Activated CD4-positive, alpha-beta T cell treated with anti-CD3 and anti-CD28 coated beads, Interleukin-2, amount 50 U/mL, for 1 hour (primary cell): Measurements from ENCODE around the gene TCERG1L.
"Not testable (repeated sequence)": the region's sequence is repeated elsewhere in the genome, so short reads cannot be mapped to it uniquely, and the experiment has no call there.

Experiments used
- DNase-seq: peaks from one replicate; pipeline ENCODE4 v3.0.0-alpha.2; 2020

TCERG1L gene

DNA sequence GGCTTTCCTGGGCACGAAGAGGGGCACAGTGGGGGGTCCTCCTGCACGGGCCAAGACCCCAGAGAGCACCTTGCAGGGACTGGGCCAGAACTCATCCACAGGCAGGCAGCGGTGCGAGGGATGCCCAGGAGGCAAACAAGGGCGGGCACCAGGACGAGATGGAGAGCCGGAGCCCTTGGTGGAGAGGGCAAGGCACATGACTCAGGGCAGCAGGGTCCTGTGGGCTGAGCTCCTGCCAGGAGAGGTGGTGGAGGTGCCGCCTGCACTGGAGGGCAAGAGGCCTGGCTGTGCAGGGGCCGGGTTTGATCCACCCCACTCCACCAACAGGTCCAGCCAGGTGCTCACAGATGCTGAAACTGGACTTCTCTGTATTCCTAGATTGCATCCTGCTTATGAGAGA lies 170.9 kb downstream of the TCERG1L start:
- no peak for DNase-seq

DNA sequence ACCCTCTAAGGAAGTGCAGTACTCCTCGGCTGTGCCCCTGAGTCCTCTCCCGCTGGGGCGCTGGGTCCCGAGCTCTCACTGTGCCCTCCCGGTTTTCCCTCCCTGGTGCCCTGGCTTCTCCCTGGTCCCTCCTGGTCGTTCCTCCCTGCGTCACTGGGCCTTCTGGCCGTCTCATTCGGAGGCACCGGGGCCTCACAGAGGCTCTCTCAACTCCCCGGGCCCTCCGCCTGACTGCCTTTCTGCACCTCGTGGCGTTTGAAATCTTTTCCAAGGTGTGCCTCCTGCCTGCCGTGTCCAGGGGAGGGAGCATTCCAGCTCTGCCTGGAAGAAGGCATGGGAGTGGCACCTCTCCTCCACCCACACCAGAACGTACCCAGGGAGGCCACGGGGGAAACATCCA lies 174.3 kb downstream of the TCERG1L start:
- no peak for DNase-seq

DNA sequence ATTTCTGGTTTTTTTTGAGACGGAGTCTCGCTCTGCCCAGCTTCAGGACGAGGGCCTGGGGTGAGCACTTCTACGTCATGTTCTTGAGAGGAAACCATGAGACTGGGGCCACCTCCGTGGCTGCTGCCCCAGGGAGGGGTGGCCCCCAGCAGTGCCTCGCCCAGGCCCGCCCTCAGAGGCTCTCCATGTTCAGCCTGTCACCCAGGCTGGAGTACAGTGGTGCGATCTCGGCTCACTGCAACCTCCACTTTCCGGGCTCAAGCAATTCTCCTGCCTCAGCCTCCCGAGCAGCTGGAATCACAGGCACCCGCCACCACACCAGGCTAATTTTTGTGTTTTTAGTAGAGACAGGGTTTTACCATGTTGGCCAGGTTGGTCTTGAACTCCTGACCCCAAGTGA lies 175.2 kb downstream of the TCERG1L start:
- not testable (repeated sequence) for DNase-seq

DNA sequence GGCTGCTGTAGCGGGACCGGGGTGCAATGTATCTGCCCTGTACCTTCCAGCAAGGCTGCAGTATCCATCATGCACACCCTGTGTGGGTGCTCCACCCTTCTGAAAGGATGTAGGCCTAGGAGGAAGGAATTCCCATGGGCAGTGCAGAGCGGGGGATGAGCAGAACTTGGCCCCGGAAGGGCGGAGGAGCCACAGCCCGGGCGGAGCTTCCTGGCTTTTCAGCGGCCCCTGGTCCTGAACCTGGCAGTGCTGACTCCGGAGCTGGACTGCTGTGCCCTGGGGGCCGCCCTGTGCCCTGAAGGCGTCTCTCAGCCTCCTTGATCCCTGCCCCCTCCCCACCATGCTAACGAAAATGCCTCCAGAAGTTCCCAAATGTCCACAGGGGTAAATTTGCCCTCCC lies 175.8 kb downstream of the TCERG1L start:
- no peak for DNase-seq

DNA sequence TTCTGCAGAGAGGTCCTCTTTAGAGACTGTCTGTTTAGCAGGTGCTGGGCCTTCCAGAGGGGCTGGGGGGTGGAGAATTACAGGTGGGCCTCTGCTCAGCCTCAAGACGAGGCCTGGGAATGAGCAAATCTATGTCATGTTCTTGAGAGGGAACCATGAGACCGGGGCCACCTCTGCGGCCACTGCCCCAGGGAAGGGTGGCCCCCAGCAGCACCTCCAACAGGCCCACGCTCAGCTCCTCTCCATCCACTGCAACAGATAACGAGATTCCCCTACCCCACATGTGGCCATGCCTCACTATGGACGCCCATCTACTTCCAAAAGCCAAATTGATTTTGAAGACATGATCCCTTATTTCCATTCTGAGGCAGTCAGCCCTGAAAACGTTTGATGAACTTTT lies 176.9 kb downstream of the TCERG1L start:
- DNase-seq: no peak

DNA sequence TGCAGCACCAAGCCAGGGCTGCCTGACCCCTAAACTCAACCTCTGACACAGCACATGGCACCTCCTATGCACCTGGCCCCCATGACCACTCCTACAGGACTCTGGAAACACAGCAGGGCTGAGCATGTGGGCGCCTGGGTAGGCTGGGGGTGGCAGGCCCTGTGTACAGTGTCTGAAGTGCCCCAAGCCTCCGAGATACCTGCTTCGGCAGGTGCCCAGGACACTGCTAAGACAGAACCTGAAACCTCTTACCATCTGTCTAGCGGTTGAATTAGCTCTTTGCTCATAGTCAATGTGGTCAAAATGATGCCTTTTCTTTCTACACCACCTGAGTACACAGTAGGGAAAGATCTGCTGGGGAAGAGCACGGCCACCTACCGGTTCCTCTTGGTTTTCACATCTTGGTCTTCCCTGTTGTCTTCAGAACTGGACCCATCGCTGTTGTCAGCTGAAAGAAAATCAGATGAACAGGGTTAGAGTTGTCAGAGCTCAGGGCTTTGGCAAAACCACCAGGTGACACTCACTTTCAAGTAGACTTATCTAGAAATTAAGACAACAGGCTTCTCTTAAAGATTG lies 177.4 kb downstream of the TCERG1L start:
- no peak for DNase-seq

DNA sequence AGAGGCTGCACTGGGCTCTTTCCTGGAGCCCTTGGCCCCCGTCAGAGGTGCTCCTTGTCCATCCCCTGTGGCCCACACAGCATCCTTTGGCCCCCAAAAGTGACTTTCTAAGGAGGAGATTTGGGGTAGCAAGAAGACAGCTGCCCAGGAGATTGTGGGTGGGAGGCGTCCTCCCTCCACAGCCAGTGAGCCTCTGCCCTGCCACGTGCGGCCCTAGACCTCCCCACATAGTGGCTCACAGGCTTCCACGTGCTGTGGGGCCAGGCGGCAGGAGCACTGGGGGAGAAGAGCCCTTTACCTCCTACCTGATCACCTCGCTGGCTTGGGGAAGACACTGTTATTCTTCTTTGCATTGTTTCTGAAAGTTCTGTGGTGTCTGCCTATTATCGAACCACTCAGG lies 178.8 kb downstream of the TCERG1L start:
- DNase-seq: no peak

DNA sequence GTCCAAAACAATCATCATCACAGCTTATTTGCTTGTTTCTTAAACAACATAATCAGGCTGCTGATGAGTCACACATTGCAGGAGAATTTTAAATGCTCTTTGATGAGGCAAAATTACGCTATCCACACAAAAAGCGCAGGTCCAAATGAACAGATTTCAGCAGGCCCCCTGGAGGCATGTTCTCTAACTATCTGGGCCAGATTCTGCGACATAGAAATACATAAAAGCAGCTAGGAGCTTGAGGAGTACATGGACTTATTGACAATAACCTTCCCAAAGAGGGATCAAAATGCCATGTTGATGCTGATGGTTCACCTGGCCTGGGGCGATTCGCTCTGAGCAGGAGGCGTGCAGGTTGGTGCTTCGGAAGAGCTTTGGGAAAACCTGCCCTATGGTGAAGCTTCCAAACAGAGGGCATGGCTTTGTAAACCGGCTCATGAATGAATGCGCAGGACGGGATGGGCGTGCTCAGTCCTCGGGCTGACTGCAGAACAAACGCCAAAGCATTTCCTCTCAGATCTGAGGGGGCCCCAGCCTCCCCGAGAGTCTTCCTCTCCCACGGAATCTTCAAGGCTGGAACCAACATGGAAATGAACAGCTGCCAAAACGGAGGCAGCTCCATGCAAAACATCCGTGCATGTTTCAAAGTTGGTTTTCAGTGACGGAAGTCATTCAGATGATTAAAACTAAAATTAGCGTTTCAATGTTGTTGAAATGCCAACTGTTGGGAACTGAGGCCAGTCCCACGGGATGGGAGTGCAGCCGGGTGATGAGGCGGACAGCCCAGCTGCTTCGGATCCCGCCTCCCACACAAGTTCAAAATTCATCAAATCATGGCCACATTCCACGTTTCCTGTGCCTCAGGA lies 179.6 kb downstream of the TCERG1L start:
- no peak for DNase-seq

DNA sequence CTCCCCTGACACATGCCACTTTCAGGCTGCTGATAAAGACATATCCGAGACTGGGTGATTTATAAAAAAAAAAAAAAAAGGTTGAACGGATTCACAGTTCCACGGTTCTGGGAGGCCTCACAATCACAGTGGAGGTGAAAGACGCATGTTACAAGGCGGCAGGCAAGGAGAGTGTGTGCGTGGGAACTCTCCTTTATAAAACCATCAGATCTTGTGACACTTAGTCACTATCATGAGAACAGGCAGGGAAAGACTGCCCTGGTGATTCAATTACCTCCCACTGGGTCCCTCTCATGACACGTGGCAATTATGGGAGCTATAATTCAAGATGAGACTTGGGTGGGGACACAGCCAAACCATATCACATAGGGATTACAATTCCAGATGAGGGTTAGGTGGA lies 181.5 kb downstream of the TCERG1L start:
- DNase-seq: no peak

DNA sequence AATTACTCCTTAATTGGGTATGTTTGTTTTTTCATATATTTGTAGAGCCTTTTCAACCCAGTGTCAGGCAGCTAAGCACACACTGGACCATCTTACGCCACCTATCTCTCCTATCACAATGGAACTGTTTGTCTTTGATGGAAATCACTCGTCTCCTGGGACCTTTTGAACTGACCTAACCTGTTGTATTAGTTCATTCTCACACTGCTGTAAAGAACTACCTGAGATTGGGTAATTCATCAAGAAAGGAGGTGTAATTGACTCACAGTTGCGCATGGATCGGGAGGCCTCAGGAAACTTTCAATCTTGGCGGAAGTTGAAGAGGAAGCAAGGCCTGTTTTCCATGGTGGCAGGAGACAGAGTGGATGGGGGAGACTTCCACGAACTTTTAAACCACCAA lies 182.0 kb downstream of the TCERG1L start:
- no peak for DNase-seq

DNA sequence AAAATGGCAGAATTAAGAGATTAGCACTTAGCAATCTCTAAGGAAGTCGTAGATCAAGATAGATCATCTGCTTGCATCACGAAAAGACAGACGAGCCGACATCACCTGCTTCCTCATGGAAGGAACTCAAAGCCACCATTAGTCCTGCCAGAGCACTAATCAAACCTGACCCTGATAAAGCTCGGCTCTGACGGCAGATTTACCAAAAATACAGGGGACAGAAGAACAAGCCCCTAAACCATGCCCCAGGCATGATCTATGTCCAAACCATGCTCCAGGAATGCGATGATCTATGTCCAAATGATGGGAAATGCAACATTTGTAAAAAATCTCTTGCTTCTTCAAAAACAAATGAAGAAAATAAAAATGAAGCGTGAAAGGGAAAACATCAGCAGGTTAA lies 182.8 kb downstream of the TCERG1L start:
- DNase-seq: no peak

DNA sequence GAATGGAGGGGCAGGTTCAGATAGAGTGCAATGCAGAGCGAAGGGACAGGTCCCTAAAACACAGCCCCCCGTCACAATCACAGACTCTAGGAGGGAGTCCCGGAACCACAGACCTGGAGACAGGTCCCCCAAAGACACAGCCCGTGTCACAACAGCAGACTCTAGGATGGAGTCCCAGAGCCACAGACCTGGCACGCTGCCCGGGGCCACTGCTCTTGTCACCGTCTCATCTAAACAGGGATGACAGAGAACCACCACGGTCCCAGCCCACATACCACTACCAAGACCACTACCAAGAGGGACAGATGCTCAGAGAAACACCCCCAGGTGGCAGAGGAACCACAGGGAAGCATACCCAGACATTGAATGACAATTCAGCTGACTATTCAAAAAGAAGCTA lies 183.9 kb downstream of the TCERG1L start:
- DNase-seq: no peak

DNA sequence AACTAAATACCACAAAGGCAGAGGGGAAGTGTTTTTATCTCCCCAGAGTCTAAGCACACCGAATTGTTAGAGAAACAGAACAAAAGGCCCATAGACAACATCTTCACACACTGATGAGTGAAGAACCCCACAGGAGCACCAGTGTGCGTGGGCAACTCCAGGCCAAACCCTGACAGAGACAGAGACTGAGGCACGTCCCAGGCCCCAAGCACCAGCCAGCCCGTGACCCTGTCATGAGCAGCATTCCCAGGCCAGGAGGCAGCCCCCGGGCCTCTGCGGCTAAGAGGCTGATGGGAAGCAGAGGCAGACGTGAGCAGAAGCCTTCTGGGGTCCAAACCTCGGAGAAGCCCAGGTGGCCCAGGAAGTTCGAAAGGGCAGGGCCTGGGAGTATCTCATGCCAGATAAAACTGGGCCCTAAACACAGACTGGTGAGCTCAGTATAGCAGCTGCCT lies 184.4 kb downstream of the TCERG1L start:
- no peak for DNase-seq

DNA sequence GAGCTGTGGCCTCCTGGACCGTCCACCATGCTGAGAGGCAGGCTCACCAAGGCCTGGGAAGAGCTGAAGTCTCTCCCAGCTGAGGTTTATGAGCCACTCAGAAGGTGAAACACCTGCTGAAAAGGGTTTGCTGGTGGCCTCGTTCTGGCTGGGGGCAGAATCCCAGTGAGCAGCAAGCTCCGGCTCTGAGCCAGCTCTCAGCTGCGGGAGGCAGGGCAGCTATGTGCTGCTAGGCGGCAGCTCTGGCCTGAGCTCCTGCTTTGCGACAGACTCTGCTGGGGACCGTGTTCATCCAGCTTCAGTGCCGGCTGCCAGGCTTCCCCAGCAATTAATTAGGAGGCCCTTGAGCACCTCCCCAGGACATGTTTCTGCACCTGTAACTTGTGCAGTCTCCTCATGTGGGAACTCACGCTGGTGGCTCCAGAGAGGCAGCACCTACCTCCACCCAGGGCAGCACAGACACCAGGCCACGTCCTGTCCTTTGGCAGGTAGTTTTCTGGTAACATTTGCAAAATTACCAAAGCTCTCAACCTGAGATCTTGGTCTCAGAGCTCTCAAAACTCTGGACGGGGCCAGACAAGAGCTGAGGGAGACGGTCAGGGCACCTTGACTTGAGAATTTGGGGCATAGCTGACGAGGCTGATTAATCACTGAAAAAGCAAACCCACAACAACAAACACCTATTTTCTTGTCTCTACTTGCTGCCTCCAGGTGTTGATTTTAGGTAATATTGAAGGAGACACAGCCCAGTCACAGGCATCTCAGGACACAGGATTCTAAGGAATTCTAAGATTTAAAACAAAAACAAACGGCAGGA lies 185.0 kb downstream of the TCERG1L start:
- DNase-seq: no peak

DNA sequence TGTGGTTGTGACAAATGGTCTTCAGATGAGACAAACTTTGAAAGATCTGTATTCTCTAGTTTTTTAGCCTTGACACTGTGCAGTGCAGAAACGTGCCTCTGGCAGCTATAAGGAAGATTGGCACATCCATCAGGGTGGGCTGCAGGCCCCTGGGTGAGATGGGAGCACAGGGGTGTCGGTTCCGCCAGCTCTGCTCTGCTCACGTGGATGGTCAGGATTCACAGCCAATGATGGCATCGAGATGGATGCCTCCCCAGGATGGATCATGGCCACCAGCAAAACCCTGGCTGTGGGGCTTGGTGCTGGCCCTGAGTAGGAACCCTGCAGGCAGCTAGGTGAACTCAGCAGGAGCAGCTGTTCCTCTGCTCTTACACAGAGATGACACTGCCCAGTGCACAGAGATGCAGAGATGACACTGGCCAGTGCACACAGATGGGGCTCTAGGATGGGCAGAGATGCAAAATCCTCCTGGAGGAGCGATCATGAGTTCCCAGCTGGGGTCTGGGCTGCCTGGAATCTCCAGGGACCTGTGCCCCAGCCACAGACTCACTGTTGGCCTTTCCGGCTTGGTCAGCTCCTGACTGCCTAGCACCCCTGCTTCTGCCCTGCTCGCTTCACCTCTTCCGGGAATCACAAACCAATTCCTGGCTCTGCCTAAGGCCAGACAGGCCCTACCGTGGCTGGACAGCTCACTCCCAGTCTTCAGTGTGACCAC lies 185.9 kb downstream of the TCERG1L start:
- DNase-seq: no peak

DNA sequence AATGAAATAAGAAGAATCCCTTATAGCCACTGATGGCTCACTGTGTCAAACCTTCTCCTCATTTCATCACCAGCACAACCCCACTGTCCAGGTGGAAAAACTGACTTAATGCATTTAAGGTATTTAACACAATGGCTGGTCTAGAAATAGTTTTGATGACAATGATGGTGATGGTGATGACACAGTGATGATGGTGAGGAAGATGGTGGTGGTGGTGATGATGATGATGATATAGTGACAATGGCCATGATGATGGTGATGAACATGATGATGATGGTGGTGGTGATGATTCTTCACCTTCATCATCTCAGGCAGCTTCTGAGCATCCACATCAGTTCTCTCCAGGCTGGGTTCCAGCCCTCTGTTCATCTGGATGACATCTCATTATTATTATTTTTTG lies 186.6 kb downstream of the TCERG1L start:
- no peak for DNase-seq

DNA sequence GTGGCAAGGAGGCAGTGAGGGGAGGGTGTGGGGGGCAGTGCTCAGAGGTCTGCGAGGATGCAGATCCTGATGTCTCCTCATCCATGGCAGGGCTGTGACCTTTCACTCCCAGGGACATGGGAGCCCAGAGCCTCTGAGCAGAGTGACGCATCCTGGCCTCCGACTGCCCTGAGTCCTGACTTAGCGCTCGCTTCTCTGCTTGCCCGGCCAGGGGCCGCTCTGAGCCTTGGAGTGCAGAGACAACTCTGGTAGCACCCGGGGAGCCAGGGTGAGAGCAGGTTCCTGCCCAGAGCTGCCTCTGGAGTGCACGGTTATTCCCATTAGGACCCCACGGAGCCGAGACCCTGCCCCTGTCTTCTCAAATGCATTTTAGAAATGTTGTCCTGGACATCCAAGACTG lies 188.0 kb downstream of the TCERG1L start:
- no peak for DNase-seq

DNA sequence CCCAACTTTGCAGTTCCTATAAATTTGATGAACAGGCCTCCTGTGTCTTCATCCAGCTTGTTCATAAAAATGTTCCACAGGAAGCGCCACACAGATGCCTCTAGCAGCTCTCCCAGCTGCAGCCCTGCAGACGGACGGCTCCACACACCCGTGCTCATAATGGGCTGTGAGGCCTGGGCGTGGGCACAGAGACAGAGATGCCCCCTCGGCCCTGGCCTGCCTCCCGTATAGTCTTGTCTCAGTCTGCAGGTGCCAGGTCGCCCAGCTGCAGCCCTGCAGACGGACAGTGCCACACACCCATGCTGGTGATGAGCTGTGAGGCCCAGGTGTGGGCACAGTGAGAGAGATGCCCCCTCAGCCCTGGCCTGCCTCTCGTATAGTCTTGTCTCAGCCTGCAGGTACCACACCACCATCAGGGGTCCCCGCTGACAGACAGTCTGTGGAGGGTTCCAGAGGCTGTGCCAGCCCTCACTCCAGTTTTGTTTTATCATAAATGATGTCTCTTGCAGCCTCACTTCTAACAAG lies 189.9 kb downstream of the TCERG1L start:
- no peak for DNase-seq

DNA sequence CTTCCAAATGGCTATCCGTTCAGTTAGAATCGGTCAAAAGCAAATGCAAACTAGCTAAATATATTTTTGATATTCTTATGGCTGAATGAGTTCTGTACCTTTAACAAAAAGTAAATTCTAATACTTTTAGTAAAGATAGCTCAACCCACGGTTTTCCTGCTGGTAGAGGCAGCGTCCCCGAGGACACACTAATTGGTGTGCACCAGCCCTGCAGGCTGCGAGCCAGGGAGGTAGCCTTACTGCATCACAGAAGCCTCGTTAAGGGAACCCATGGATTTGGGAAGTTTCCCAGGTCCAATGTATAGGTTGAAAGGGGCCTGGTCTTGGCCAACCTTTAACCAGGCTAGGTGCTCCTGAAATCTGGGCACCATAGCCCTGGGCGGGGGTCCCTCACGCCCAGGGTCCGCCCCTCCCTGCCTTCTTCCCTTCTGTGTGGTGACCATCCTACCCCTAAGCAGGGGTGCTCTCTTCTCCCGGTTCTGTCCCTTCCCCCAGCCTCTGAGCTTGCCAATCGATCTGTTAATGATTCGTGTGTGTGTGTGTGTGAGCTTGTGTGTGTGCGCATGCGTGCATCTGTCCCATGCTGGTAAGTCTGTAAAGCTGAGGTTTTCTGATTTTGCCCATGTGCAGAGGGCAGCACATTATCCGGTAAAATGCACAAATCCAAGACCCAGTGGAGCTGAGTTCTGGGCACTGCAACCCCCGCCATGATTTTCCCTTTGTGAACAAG lies 191.7 kb downstream of the TCERG1L start:
- DNase-seq: no peak

DNA sequence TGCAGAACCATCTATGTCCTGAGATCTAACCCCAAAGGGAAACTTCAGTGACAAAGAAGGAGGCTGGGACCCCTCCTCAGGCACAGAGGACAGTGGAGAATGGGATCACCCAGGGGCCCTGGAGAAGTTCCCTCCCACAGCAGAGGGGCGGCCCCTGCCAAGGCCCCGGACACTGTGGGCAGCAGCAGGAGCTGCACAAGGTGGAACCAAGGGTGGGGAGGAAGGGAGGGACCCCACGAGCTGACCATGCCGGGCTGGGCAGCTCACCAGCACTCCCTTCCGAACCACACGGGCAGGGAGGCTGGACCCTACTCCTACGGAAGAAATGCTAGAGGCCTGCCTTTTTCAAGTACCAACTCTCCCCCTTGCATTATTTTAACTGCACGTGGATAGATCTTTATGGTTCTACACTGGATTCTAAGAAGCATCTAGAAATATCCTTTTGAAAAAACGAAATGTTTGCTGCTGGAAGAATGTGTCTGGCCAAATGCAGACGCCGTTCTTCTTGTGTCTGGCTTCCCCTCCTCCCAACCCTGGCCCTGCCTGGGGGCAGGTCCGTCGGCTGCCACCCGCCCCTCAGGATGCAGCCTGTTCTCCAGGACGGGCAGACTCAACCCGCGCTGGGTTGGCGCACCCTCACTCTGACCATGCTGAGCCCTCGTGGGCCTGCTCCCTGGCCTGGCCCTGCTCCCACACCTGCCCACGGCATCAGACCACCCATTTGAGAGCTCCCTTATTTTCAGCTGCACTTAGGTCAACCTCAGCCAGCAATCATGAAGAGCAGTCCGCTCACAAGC lies 193.9 kb downstream of the TCERG1L start:
- DNase-seq: no peak

DNA sequence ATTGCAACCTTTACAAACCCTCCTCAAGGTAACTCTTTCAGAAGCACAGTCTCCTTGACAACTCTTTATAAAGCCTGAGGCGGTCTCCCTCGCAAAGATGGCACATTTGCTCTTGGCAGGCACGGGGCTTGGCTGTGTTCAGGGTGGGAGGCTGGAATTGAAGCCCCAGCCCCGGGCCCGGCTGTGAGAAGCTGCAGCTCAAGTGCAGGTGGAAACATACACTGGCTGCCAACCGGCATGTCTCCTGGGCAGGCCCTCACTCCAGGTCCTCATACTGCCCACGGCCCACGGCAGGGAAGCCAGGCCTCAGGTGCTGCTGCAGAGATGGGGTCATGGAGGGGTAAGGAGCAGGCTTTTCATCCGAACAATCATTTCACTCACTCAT lies 194.5 kb downstream of the TCERG1L start:
- no peak for DNase-seq
